ENCODE data around the gene WWP2. TPM values are rescaled to one million over a fixed set of nuclear protein-coding genes. Genes with fewer than 3 reads are reported as not detected.

Gene WWP2
- total and polyA plus RNA-seq, 2 experiments from 2014 or later = 19.9 to 23.1 TPM

GRCh38 chr16:69874271-69874670, 112.1 kb downstream of the WWP2 start:
- Histone ChIP-seq H3K27ac (no peak overlapping the region), H3K4me2 (no peak overlapping the region), H3K79me2 (no peaks in the 10 kb centered on the region), H3K9me3 (ENCODE audit: low read depth) (no peaks in the 10 kb centered on the region), H2AFZ (no peak overlapping the region), H3K4me3 (no peak overlapping the region), H3K9me2 (replicated peaks; ENCODE audit: insufficient read depth) (no peaks in the 10 kb centered on the region), H4K20me1 (ENCODE audit: insufficient read depth, poor library complexity, severe bottlenecking) (no peaks in the 10 kb centered on the region), H3K27me3 (no peaks in the 10 kb centered on the region), H3K36me3 (replicated peaks; ENCODE audit: insufficient read depth, low read depth) (no peaks in the 10 kb centered on the region), H3K4me1 (ENCODE audit: insufficient read depth) (no peaks in the 10 kb centered on the region)
- DNase-seq (ENCODE audit: low spot score) = no peak
- 86% methylated on average over 8 of the region's 8 CpGs for WGBS (ENCODE audit: low lambda C conversion rate, missing lambda C conversion rate)
- no peak for TF ChIP-seq EZH2phosphoT487 (IDR thresholded peaks at IDR 0.05; ENCODE audit: low read depth, severe bottlenecking, unreplicated experiment)
- no peak for TF ChIP-seq EZH2 (IDR thresholded peaks at IDR 0.05; ENCODE audit: borderline replicate concordance)
- TF ChIP-seq, protein P1, sequence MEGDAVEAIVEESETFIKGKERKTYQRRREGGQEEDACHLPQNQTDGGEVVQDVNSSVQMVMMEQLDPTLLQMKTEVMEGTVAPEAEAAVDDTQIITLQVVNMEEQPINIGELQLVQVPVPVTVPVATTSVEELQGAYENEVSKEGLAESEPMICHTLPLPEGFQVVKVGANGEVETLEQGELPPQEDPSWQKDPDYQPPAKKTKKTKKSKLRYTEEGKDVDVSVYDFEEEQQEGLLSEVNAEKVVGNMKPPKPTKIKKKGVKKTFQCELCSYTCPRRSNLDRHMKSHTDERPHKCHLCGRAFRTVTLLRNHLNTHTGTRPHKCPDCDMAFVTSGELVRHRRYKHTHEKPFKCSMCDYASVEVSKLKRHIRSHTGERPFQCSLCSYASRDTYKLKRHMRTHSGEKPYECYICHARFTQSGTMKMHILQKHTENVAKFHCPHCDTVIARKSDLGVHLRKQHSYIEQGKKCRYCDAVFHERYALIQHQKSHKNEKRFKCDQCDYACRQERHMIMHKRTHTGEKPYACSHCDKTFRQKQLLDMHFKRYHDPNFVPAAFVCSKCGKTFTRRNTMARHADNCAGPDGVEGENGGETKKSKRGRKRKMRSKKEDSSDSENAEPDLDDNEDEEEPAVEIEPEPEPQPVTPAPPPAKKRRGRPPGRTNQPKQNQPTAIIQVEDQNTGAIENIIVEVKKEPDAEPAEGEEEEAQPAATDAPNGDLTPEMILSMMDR (IDR thresholded peaks at IDR 0.05; ENCODE audit: poor library complexity) = no peak

GRCh38 chr16:69880640-69881133, 118.6 kb downstream of the WWP2 start:
- H3K27me3 ChIP-seq = no peaks in the 10 kb centered on the region
- no peaks in the 10 kb centered on the region for H3K9me2 ChIP-seq (replicated peaks; ENCODE audit: insufficient read depth)
- TF ChIP-seq EZH2 (IDR thresholded peaks at IDR 0.05; ENCODE audit: borderline replicate concordance) (no peak), EZH2phosphoT487 (IDR thresholded peaks at IDR 0.05; ENCODE audit: low read depth, severe bottlenecking, unreplicated experiment) (no peak)
- H3K4me3 ChIP-seq = no peak overlapping the region
- H2AFZ ChIP-seq = no peak overlapping the region
- 92% methylated on average over 10 of the region's 10 CpGs for WGBS (ENCODE audit: low lambda C conversion rate, missing lambda C conversion rate)
- H3K4me1 ChIP-seq (ENCODE audit: insufficient read depth) = no peaks in the 10 kb centered on the region
- H3K4me2 ChIP-seq = no peak overlapping the region
- no peaks in the 10 kb centered on the region for H4K20me1 ChIP-seq (ENCODE audit: insufficient read depth, poor library complexity, severe bottlenecking)
- no peak overlapping the region for H3K27ac ChIP-seq
- no peaks in the 10 kb centered on the region for H3K36me3 ChIP-seq (replicated peaks; ENCODE audit: insufficient read depth, low read depth)
- no peak for DNase-seq (ENCODE audit: low spot score)
- no peaks in the 10 kb centered on the region for H3K9me3 ChIP-seq (ENCODE audit: low read depth)
- H3K79me2 ChIP-seq = no peaks in the 10 kb centered on the region

GRCh38 chr16:69881141-69881540, 119.0 kb downstream of the WWP2 start:
- H2AFZ ChIP-seq = no peak overlapping the region
- DNase-seq (ENCODE audit: low spot score) = no peak
- H3K79me2 ChIP-seq = no peaks in the 10 kb centered on the region
- H3K4me3 ChIP-seq = no peak overlapping the region
- no peaks in the 10 kb centered on the region for H3K4me1 ChIP-seq (ENCODE audit: insufficient read depth)
- no peaks in the 10 kb centered on the region for H3K36me3 ChIP-seq (replicated peaks; ENCODE audit: insufficient read depth, low read depth)
- H3K9me3 ChIP-seq (ENCODE audit: low read depth) = no peaks in the 10 kb centered on the region
- TF ChIP-seq EZH2phosphoT487 (IDR thresholded peaks at IDR 0.05; ENCODE audit: low read depth, severe bottlenecking, unreplicated experiment) (no peak), EZH2 (IDR thresholded peaks at IDR 0.05; ENCODE audit: borderline replicate concordance) (no peak)
- TF ChIP-seq, protein P1 (IDR thresholded peaks at IDR 0.05; ENCODE audit: poor library complexity) = no peak
- no peak overlapping the region for H3K27ac ChIP-seq
- no peaks in the 10 kb centered on the region for H3K9me2 ChIP-seq (replicated peaks; ENCODE audit: insufficient read depth)
- no peak overlapping the region for H3K4me2 ChIP-seq
- WGBS (ENCODE audit: low lambda C conversion rate, missing lambda C conversion rate) = 94% methylated on average over 4 of the region's 4 CpGs
- H4K20me1 ChIP-seq (ENCODE audit: insufficient read depth, poor library complexity, severe bottlenecking) = no peaks in the 10 kb centered on the region
- H3K27me3 ChIP-seq = no peaks in the 10 kb centered on the region

- 98% methylated on average over 5 of the region's 5 CpGs for WGBS (ENCODE audit: low lambda C conversion rate, missing lambda C conversion rate)
- no peaks in the 10 kb centered on the region for H3K4me1 ChIP-seq (ENCODE audit: insufficient read depth)
- no peak overlapping the region for H2AFZ ChIP-seq
- H3K27me3 ChIP-seq = no peaks in the 10 kb centered on the region
- H3K79me2 ChIP-seq = no peaks in the 10 kb centered on the region
- H3K4me2 ChIP-seq = no peak overlapping the region
- no peak overlapping the region for H3K4me3 ChIP-seq
- H3K9me3 ChIP-seq (ENCODE audit: low read depth) = no peaks in the 10 kb centered on the region
- no peaks in the 10 kb centered on the region for H3K36me3 ChIP-seq (replicated peaks; ENCODE audit: insufficient read depth, low read depth)
- no peaks in the 10 kb centered on the region for H3K9me2 ChIP-seq (replicated peaks; ENCODE audit: insufficient read depth)
- TF ChIP-seq, protein P1 (IDR thresholded peaks at IDR 0.05; ENCODE audit: poor library complexity) = no peak
- TF ChIP-seq EZH2 (IDR thresholded peaks at IDR 0.05; ENCODE audit: borderline replicate concordance) = no peak
- TF ChIP-seq EZH2phosphoT487 (IDR thresholded peaks at IDR 0.05; ENCODE audit: low read depth, severe bottlenecking, unreplicated experiment) = no peak
- no peak overlapping the region for H3K27ac ChIP-seq
- DNase-seq (ENCODE audit: low spot score) = no peak
- no peaks in the 10 kb centered on the region for H4K20me1 ChIP-seq (ENCODE audit: insufficient read depth, poor library complexity, severe bottlenecking)
Observed at GRCh38 chr16:69883744-69884143, 121.6 kb downstream of the WWP2 start.
